ENCODE results near the gene FAM228B.
"Not testable (repeated sequence)": the region's sequence is repeated elsewhere in the genome, so short reads cannot be mapped to it uniquely, and the experiment has no call there.

The FAM228B gene

DNA sequence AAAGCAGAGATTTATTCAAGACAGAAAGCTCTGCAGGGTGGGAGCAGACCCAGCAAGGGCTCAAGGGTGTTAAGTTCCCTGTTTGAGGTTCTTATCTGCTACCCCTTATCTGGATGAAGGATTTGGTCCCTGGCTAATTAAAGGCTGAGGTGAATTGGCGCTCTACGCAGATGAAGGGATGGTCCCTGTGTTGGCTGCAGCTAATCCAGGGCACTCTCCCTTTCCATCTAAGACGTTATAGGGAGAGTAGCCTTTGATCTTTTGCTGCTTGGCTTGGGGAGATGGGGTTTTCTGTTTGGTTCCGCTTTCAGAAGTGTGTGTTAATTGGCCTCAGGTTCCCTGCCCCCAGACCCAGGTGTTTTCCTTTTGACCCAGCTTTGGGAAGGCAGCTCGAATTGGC lies 68.6 kb downstream of the FAM228B start:
- Histone ChIP-seq H3K4me1 (ENCODE audit: control insufficient read depth, insufficient read depth, low read length) (no peaks in the 10 kb centered on the region), H3K9ac (ENCODE audit: low read length) (no peak overlapping the region), H3K27me3 (ENCODE audit: control insufficient read depth, insufficient read depth, low read length) (no peaks in the 10 kb centered on the region), H3K4me3 (ENCODE audit: low read length) (no peak overlapping the region), H3K36me3 (ENCODE audit: control insufficient read depth, insufficient read depth, low read length) (no peaks in the 10 kb centered on the region), H3K9me3 (ENCODE audit: control insufficient read depth, low read length) (no peaks in the 10 kb centered on the region)

DNA sequence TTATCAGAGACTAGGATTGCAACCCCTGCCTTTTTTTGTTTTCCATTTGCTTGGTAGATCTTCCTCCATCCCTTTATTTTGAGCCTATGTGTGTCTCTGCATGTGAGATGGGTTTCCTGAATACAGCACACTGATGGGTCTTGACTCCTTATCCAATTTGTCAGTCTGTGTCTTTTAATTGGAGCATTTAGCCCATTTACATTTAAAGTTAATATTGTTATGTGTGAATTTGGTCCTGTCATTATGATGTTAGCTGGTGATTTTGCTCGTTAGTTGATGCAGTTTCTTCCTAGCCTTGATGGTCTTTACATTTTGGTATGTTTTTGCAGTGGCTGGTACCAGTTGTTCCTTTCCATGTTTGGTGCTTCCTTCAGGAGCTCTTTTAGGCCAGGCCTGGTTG lies 73.9 kb downstream of the FAM228B start:
- not testable (repeated sequence) for H3K4me3 ChIP-seq (ENCODE audit: low read length)

DNA sequence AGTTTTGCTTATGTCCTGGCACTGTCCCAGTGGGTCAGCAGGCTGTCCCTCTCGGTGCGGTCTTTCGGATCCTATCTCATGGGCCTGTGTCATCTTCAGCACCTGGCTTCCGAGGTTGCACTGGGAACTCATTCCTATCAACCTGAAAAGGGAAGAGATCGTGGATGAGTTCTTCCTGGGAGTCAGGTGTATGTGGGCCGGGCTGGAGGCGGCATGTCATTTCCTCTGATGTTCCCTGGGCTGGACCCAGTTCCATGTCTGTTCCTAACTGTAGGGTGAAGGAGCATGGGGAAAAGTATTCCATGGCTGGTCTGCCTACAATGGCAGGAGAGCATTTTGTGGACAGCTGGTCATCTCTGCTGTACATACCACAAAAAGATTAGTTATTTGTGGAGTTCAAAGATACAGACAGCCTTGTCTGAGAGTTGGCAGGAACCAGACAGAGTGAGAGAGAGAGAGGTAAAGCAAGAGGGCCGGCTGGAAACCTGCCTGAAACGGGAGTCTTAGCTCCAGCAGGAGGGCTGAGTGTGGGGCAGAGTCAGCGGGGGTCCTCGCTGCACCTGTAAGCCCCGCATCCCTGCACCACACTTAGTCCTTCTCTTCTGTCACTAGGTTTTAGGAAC lies 76.8 kb downstream of the FAM228B start:
- Histone ChIP-seq H3K9me3 (ENCODE audit: control insufficient read depth, low read length) (no peaks in the 10 kb centered on the region), H3K36me3 (ENCODE audit: control insufficient read depth, insufficient read depth, low read length) (no peaks in the 10 kb centered on the region), H3K27me3 (ENCODE audit: control insufficient read depth, insufficient read depth, low read length) (no peaks in the 10 kb centered on the region), H3K9ac (ENCODE audit: low read length) (no peak overlapping the region), H3K4me3 (ENCODE audit: low read length) (no peak overlapping the region), H3K4me1 (ENCODE audit: control insufficient read depth, insufficient read depth, low read length) (no peaks in the 10 kb centered on the region)

More for the DNA sequence above, 73.9 kb downstream of the FAM228B start:
- not testable (repeated sequence) for H3K9ac ChIP-seq (ENCODE audit: low read length); H3K36me3 ChIP-seq (ENCODE audit: control insufficient read depth, insufficient read depth, low read length); H3K27me3 ChIP-seq (ENCODE audit: control insufficient read depth, insufficient read depth, low read length); H3K4me1 ChIP-seq (ENCODE audit: control insufficient read depth, insufficient read depth, low read length); H3K9me3 ChIP-seq (ENCODE audit: control insufficient read depth, low read length)

DNA sequence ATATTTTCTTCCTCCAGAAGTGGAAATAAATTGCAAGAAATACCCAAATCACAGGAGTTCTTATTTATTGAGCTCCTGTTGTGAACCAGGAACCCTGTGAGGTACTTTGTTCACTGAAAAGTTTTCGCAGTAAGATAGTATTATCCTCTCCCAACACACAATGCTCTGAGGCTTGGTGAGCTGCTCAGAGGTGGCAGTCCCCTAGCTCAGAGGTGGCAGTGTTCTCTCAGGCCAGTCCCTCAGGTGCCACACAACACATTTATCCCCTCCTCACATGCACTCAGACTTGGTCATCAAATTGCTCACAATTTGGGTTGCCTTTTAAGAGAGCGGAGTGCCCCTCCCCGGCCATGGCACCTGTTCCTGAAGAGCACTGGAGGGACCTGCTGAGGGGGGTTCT lies 77.5 kb downstream of the FAM228B start:
- Histone ChIP-seq H3K4me1 (ENCODE audit: control insufficient read depth, insufficient read depth, low read length) (no peaks in the 10 kb centered on the region), H3K9ac (ENCODE audit: low read length) (no peak overlapping the region), H3K36me3 (ENCODE audit: control insufficient read depth, insufficient read depth, low read length) (no peaks in the 10 kb centered on the region), H3K9me3 (ENCODE audit: control insufficient read depth, low read length) (no peaks in the 10 kb centered on the region), H3K27me3 (ENCODE audit: control insufficient read depth, insufficient read depth, low read length) (no peaks in the 10 kb centered on the region), H3K4me3 (ENCODE audit: low read length) (no peak overlapping the region)

DNA sequence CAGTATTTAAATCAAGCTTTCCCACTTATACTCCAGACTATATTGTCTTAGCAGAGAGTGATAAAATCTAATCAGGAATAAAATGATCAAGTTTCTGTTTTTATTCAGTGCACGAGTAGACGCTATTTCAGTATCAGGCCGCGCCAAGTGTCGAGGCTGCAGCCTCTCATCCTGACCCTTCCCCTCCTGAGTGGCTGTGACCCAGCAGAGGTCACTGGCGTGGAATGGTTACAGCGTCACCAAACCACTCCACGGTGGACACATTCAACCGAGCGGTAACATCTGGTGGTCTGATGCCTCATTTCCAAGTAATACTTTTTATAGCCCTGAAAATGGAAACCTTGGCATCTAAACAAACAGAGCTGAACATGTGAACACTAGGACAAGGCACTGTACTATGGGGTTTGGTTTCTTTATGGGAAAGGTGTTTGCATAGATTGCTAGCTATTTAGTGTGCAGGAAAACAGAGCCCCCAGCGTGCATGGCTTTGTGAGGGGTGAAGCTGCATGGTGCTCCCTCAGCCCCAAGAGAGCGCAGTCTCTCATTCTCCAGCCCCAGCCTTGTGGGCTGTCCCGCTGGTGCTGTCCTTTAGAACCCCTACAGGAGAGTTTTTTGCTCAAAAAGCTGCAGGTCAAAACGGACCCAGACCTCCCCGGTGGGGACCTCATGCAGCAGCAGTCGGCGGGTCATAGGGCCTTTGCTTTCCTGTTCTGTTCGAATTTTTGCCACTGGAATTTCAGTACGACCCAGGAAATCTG lies 79.9 kb downstream of the FAM228B start:
- H3K36me3 ChIP-seq (ENCODE audit: control insufficient read depth, insufficient read depth, low read length) = no peaks in the 10 kb centered on the region
- H3K9me3 ChIP-seq (ENCODE audit: control insufficient read depth, low read length) = no peaks in the 10 kb centered on the region
- H3K4me1 ChIP-seq (ENCODE audit: control insufficient read depth, insufficient read depth, low read length) = no peaks in the 10 kb centered on the region
- no peak overlapping the region for H3K9ac ChIP-seq (ENCODE audit: low read length)
- H3K4me3 ChIP-seq (ENCODE audit: low read length) = no peak overlapping the region
- no peaks in the 10 kb centered on the region for H3K27me3 ChIP-seq (ENCODE audit: control insufficient read depth, insufficient read depth, low read length)

DNA sequence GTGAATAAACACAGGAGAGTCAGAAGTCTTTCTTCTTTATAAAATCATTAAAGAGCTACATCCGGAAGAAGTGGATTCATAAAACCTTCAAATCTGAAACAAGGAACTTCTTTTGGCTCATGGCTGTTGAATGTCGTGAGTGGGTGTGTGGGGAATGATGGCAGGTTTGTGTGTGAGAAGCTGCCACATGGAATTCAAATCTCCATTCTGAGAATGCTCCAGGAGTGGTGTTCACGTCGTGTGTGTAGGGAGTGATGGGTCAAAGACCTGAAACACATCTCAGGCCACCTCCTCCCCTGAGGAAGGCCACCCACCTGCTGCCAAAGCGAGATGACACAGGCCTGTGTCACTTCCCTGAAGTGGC lies 80.5 kb downstream of the FAM228B start:
- Histone ChIP-seq H3K27me3 (ENCODE audit: control insufficient read depth, insufficient read depth, low read length) (no peaks in the 10 kb centered on the region), H3K36me3 (ENCODE audit: control insufficient read depth, insufficient read depth, low read length) (no peaks in the 10 kb centered on the region), H3K9ac (ENCODE audit: low read length) (no peak overlapping the region), H3K4me1 (ENCODE audit: control insufficient read depth, insufficient read depth, low read length) (no peaks in the 10 kb centered on the region), H3K4me3 (ENCODE audit: low read length) (no peak overlapping the region), H3K9me3 (ENCODE audit: control insufficient read depth, low read length) (no peaks in the 10 kb centered on the region)

DNA sequence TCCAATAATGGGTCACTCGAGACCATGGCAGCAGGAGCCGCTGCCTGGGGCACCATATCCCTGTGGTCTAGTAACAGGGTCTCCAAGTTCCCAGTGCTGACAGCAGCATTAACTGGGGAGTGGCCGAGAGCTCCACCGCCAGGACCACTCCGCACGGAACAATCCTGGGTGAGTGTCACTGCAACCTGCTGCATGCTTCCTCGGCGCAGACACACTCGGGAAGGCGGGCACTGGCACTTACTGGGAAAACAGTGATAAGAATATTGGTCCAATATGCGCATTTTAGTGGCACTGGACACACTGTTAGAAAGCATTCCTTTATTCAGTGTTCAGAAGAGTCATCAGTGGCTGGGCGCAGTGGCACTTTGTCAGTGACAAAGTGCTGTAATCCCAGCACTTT lies 81.2 kb downstream of the FAM228B start:
- Histone ChIP-seq H3K9ac (ENCODE audit: low read length) (no peak overlapping the region), H3K4me3 (ENCODE audit: low read length) (no peak overlapping the region), H3K4me1 (ENCODE audit: control insufficient read depth, insufficient read depth, low read length) (no peaks in the 10 kb centered on the region), H3K9me3 (ENCODE audit: control insufficient read depth, low read length) (no peaks in the 10 kb centered on the region), H3K36me3 (ENCODE audit: control insufficient read depth, insufficient read depth, low read length) (no peaks in the 10 kb centered on the region), H3K27me3 (ENCODE audit: control insufficient read depth, insufficient read depth, low read length) (no peaks in the 10 kb centered on the region)

DNA sequence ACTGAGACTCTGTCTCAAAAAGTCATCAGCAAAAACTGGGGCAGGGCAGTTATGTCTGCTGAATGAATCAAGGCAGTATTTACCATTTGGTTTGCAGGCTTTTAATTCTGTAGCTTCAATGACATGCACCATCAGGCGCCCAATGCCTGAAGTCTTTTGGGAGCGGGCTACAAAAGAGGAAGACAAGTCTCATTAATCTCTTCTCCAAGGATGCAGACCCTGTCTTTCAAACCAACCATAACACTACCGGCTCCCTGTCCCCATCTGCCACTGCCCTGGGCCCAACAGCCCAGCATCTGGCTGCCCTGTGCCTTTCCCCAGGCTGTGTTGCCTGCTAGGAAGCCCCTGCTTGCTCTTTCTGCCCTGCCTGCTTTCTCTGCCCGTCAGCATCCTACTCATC lies 81.9 kb downstream of the FAM228B start:
- no peaks in the 10 kb centered on the region for H3K36me3 ChIP-seq (ENCODE audit: control insufficient read depth, insufficient read depth, low read length)
- no peaks in the 10 kb centered on the region for H3K9me3 ChIP-seq (ENCODE audit: control insufficient read depth, low read length)
- H3K4me1 ChIP-seq (ENCODE audit: control insufficient read depth, insufficient read depth, low read length) = no peaks in the 10 kb centered on the region
- H3K9ac ChIP-seq (ENCODE audit: low read length) = no peak overlapping the region
- no peak overlapping the region for H3K4me3 ChIP-seq (ENCODE audit: low read length)
- no peaks in the 10 kb centered on the region for H3K27me3 ChIP-seq (ENCODE audit: control insufficient read depth, insufficient read depth, low read length)

DNA sequence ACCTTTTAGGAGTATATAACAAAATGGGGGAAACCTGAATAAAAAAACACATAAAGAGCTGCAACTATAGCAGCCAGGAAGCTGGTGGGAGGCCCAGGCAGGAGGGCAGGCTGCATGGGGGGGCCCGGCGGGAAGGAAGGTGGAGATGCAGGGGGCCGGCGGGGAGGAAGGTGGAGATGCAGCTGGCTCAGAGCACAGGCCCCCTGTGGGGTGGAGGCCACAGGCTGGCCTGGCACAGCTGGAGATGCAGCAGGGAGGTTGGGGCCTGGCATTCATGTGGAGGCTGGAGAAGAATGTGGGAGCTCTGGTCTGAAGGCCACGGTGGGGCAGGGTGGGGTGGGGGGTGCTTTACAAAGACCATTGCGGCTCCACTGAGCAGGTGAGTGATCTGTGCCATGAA lies 83.0 kb downstream of the FAM228B start:
- Histone ChIP-seq H3K36me3 (ENCODE audit: control insufficient read depth, insufficient read depth, low read length) (no peaks in the 10 kb centered on the region), H3K9ac (ENCODE audit: low read length) (no peak overlapping the region), H3K27me3 (ENCODE audit: control insufficient read depth, insufficient read depth, low read length) (no peaks in the 10 kb centered on the region), H3K4me3 (ENCODE audit: low read length) (no peak overlapping the region), H3K9me3 (ENCODE audit: control insufficient read depth, low read length) (no peaks in the 10 kb centered on the region), H3K4me1 (ENCODE audit: control insufficient read depth, insufficient read depth, low read length) (no peaks in the 10 kb centered on the region)

DNA sequence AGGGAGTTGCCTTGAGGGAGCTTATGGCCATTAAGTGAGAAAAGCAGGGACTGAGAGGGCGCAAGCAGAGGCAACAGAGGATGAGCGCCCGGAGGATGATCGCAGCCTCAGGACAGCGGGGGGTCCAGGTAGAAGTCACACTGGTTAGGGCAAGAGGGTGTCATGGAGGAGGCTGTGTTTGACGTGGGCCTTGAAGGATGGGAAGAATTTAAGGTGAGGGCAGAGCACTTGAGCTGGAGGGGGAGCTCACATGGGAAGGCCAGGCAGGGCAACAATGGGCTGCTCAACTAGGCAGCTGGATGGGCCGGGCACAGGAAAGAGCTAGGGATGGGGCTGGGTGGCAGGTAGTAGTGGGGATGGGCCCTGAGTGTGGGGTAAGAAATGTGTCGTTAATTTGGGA lies 83.4 kb downstream of the FAM228B start:
- Histone ChIP-seq H3K27me3 (ENCODE audit: control insufficient read depth, insufficient read depth, low read length) (no peaks in the 10 kb centered on the region), H3K9me3 (ENCODE audit: control insufficient read depth, low read length) (no peaks in the 10 kb centered on the region), H3K9ac (ENCODE audit: low read length) (no peak overlapping the region), H3K4me3 (ENCODE audit: low read length) (no peak overlapping the region), H3K36me3 (ENCODE audit: control insufficient read depth, insufficient read depth, low read length) (no peaks in the 10 kb centered on the region), H3K4me1 (ENCODE audit: control insufficient read depth, insufficient read depth, low read length) (no peaks in the 10 kb centered on the region)

DNA sequence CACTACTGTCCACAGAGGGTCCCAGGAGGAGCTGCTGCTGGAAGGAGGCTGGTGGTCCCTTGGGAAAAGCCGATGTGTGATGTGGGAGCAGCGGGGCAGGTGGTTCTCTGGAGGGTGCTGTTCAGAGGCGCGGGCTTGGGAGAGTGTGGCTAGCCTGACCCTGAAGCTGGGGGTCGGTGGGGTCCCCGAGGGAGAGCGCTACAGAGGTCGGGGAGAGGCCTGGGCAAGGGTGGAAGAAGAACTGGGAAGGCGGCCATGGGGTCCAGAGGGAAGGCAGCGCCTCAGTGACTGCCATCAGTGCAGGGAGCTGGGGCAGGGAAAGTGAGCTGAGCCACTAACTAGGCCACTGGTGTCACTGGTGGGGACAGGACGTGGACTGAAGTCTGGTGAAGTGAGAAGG lies 84.1 kb downstream of the FAM228B start:
- Histone ChIP-seq H3K4me1 (ENCODE audit: control insufficient read depth, insufficient read depth, low read length) (no peaks in the 10 kb centered on the region), H3K36me3 (ENCODE audit: control insufficient read depth, insufficient read depth, low read length) (no peaks in the 10 kb centered on the region)

DNA sequence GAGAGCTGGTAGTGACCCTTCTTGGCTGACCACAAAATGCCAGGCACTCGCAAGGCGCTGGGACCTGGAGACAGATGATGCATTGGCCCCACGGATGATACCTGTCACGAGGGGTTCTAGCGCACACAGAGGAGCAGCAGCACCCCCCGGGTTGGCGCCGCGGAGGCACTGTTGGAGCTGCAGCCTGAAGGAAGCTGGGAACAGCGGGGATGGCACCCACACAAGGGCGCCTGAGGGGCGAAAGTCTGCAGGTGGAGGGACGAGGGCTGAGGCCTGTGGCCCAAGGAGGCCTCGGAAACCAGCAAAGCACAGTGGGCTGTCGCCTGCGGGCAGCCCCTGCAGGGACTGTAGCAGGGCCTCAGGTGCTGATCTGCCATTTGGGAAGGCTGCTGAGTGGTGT lies 85.2 kb downstream of the FAM228B start:
- H3K27me3 ChIP-seq (ENCODE audit: control insufficient read depth, insufficient read depth, low read length) = no peaks in the 10 kb centered on the region
- no peak overlapping the region for H3K4me3 ChIP-seq (ENCODE audit: low read length)
- no peaks in the 10 kb centered on the region for H3K4me1 ChIP-seq (ENCODE audit: control insufficient read depth, insufficient read depth, low read length)
- H3K9ac ChIP-seq (ENCODE audit: low read length) = no peak overlapping the region
- H3K9me3 ChIP-seq (ENCODE audit: control insufficient read depth, low read length) = no peaks in the 10 kb centered on the region
- H3K36me3 ChIP-seq (ENCODE audit: control insufficient read depth, insufficient read depth, low read length) = no peaks in the 10 kb centered on the region

More for the DNA sequence above, 84.1 kb downstream of the FAM228B start:
- no peaks in the 10 kb centered on the region for H3K27me3 ChIP-seq (ENCODE audit: control insufficient read depth, insufficient read depth, low read length)
- H3K9me3 ChIP-seq (ENCODE audit: control insufficient read depth, low read length) = no peaks in the 10 kb centered on the region
- no peak overlapping the region for H3K4me3 ChIP-seq (ENCODE audit: low read length)
- H3K9ac ChIP-seq (ENCODE audit: low read length) = no peak overlapping the region

Measured in mucosa of stomach (tissue), 1 donor.